GM19238 (cell line): ENCODE results near the gene MAS1L.
"Not testable (repeated sequence)": the region's sequence is repeated elsewhere in the genome, so short reads cannot be mapped to it uniquely, and the experiment has no call there.

Source experiments
- DNase-seq: peaks from one replicate; pipeline ENCODE4 v3.0.0; 2011; ENCODE audit warnings: low spot score; ENCODE audit not compliant: insufficient read length

Gene MAS1L

DNA sequence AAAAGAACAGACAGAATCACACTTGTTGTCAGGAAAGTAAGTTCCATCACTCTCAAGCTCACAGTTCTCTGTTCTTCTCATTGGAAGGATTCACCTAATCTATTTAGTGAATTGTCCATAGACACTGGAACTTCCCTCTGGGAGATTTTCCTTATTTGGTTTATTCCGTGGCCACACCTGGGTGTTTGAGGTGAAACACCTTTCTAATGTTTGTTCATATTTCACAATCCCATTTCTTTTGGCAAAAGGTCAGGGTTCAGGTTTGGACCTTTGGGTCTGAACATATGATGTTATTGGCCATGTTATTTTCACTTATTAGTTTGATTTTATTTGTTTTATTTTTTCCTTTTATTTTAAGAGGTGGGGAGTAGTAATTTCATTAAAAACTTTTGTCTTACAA, 4.0 kb downstream of the MAS1L start:
- no peak for DNase-seq

DNA sequence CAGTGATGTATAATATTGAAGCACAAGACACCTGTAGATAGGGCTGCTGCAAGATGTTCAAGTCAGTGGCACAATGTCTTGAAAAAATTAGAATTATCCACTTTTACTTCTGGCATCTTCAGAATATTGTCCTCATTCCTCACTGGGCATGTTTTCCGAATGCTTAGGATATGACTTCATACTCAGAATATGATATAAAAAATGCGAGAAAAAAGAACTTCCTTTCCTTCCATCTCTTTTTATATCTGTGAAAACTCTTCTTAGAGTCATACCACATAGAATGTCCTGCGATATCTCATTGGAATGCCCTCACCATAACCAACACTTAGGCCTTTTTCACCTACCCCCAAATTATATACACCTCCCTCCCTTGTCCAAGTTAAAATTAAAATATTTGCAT, 4.6 kb downstream of the MAS1L start:
- no peak for DNase-seq

DNA sequence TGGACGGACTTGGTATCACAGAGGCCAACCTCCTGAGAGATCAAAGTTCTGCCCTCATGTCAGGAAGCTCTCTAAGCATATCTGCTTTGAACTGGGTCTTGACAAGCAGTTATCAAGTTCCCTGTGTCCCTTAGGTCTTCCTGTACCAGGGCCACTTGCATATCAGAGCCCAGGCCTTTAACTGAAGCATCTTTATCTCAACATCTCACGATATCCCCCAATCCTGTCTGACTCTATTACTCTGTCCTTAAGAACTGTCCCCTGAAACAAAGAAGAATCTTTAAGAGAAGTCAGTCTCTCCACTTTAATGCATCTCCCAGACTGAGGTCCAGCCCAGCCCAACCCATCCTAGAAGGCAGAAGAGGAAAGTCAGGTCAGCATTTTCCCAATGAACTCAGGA, 8.2 kb downstream of the MAS1L start:
- no peak for DNase-seq

DNA sequence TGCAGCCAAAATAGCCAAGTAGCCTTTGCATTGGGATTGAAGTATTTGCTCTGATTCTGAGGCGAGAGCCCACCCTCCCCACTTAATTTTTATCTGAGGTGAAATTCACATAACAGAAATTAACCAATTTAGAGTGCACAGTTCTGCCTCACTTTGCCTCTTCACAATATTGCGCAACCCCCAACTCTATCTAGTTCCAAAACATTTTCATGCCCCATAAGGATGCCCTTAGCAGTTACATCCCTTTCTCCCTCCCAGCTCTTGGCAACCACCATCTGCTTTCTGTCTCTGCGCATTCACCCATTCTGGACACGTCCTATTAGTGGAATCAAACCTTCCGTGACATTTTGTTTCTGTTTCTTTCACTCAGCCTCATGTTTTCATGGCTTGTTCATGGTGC, 9.0 kb downstream of the MAS1L start:
- no peak for DNase-seq

DNA sequence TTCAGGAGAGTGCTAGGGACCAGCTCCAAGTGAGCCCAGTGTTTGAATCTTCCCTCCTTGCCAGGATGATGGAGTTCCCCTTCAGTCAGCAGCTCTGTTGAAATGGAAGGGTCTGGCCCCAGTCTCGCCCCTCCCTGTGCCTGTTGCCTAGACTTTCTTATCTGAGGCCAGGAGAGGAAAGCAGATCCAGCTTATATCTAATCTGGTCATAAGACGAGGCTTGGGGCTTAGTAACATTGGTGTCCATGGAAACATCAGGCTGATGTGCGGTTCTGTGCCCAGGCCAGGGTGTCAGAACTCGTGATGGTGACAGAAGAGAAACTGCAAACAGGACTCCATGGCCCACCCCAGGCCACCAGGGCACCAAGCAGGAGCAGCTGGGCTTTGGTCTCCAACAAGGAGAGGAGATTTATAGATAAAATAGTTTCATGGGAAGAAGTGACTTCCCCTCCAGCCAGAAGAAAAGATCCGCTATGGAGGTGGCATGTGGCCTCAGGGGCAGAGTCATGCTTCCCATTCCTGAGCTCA, 9.8 kb downstream of the MAS1L start:
- no peak for DNase-seq

DNA sequence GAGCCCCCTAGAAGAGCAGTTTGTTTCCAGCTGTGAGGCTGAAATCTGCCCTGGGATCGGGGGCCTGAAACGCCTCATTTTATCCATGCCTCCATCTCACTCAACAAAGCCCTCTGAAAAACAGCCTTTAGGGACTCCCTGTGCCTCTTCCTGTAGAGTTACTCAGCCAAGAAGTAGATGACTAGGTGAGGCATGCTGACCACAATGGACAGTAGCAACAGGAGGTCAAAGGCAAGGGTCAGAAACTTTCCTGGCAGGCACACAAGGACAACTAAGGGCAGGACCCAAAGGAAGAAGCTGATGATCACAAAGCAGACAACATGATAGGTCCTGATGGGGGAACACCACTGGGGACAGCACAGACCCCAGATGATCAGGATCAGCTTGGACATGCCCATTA, 12.8 kb downstream of the MAS1L start:
- DNase-seq = no peak

DNA sequence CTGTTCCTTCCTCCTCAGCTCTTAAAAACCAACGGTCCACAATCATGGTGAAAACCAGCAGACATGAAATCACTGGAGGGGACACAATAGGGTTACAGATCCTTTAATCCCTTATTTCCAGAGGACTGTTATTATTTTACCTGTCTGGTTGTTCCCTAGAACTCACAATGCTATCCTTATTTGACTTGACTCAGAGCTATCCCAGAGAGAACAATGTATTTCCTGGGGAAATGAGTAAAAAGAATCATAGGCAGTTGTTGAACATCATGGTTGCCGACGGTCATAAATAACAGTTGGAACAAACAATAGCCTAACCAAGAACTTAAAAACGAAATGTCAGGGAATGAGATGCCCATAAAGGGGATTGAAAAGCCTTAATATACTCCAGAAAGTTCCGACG, 21.5 kb downstream of the MAS1L start:
- DNase-seq = no peak

DNA sequence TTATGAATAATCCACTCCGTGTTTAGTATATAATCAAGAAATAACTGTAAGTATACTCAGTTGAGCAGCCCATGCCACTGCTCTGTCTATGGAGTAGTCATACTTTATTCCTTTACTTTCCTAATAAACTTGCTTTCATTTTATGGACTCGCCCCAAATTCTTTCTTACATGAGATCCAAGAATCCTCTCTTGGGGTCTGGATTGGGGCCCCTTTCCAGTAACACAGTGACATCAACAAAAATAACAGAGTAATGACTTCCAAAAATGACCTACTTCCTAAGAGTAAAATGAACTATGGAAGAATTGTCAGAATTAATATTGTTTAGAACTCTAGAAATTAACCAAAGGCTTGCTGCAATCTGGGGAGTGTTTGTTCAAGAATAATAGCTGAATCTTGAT, 22.0 kb downstream of the MAS1L start:
- DNase-seq = no peak

DNA sequence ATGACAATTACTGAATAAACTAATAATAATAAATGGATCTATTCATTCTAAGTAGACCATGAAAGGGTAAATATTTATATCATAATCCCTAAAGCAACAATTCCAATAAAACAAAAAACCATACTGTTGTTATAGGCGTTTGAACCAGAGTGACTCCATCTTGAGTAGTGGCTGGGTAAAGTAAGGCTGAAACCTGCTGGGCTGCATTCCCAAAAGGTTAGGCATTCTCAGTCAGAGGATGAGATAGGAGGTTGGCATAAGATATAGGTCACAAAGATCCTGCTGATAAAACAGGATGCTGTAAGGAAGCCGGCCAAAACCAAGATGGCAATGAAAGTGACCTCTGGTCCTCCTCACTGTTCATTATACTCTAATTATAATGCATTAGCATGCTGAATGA, 22.5 kb downstream of the MAS1L start:
- DNase-seq = no peak

DNA sequence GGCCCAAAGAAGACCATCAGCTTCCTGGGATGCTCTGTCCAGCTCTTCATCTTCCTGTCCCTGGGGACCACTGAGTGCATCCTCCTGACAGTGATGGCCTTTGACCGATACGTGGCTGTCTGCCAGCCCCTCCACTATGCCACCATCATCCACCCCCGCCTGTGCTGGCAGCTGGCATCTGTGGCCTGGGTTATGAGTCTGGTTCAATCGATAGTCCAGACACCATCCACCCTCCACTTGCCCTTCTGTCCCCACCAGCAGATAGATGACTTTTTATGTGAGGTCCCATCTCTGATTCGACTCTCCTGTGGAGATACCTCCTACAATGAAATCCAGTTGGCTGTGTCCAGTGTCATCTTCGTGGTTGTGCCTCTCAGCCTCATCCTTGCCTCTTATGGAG, 25.7 kb downstream of the MAS1L start:
- no peak for DNase-seq

DNA sequence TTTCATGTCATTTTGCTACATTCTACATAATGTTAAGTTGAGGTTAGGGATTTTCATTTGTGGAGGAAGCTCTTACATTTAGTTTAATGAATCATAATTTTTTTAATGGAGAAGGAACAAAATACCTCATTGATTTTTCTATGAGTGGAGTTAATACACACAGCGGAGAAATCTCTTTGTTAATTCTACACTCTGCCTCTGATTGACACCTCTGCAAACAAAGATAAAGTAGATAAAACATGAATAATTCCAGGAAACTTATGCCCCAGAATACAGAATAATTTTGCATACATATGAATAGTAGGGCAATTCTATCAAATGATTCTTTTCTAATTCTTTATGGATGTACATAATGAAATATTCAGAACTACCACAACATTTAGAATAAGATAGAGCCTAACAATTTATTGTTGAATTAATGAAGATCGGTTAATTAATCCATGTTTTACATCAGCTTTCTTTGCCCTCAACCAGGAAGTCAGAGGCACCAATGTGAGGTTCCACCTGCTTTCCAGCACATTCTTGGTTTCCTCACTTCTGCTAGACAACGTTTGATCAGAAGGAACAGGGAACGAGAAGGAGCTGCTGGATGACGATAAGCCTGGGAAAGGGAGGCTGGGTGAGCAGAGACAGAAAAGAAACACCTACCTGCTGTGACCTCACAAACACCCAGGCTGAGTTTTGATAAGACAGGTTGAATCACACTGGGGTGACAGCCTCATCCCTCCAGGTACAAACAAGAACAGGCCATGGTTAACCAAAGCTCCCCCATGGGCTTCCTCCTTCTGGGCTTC, 26.5 kb downstream of the MAS1L start:
- DNase-seq = no peak

DNA sequence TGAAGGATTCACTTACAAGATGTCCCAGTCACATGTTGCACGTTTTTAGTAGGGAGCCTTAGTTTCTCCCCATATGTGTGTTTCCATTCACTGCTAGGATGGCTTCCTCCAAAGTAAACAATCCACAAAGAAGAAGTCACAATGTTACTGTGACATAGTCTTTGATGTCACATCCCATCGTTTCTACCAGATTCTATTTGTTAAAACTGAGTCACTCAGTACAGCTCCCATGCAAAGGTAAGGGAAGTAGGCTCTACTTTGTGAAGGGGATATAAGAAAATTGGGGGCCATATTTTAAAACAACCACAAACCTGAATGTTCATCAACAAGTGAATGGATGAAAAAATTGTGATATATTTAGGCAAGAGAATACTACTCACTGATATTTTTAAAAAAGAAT, 30.8 kb downstream of the MAS1L start, which contains the start of the genes OR11A1 and OR2H1:
OR11A1 (minus strand) TSS at position 101 of the 400 bp plus-strand sequence. CDS start 29,430 bp downstream, outside the sequence.
OR2H1 (plus strand) TSS at position 185 of the 400 bp plus-strand sequence. CDS start 4,615 bp downstream, outside the sequence.
- no peak for DNase-seq

DNA sequence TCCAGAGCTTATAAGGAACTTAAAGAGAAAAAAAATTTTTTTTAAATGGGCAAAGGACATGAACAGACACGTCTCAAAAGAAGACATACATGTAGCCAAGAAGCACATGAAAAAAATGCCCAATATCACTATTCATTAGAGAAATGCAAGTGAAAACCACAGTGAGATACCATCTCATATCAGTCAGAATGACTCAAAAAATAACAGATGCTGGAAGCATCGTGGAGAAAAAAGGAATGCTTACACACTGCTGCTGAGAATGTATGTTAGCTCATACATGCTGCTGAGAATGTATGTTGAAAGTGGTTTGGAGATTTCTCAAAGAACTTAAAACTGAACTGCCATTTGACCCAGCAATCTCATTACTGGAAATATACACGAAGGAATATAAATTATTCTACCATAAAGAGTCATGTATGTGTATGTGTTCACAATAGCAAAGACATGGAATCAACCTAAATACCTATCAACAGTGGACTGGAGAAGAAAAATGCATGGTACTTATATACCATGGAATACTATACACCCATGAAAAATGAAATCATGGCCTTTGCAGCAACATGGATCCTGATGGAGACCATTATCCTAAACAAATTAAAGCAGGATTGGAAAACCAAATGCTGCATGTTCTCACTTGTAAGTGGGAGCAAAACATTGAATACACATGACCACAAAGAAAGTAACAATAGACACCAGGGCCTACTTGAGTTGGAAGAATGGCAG, 36.1 kb downstream of the MAS1L start:
- no peak for DNase-seq

DNA sequence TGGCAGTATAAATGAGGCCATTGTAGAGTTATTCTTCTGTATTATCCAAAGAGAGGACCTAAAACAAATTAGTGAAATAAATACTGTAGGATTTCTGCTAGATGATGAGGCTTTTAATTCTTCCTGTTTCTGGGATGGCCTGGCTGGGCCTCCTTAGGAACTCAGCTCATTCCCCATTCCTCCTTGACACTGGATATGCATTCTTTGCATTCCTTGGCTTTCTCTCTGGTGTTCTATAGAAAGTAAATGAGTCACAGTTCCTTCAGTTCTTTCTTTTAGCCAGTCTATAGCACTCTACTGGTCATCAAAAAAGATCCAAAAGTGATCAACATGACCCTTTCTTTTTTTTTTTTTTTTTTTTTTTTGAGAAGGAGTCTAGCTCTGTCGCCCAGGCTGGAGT, 40.1 kb downstream of the MAS1L start:
- no peak for DNase-seq

DNA sequence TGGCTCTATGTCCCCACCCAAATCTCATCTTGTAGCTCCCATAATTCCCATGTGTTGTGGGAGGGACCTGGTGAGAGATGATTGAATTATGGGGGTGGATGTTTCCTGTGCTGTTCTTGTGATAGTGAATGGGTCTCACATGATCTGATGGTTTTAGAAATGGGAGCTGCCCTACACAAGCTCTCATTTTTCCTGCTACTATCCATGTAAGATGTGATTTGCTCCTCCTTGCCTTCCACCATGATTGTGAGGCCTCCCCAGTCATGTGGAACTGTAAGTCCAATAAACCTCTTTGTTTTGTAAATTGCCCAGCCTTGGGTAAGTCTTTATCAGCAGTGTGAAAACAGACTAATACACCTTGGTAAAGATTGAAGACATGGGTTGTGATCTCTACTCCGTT, 43.7 kb downstream of the MAS1L start:
- not testable (repeated sequence) for DNase-seq

DNA sequence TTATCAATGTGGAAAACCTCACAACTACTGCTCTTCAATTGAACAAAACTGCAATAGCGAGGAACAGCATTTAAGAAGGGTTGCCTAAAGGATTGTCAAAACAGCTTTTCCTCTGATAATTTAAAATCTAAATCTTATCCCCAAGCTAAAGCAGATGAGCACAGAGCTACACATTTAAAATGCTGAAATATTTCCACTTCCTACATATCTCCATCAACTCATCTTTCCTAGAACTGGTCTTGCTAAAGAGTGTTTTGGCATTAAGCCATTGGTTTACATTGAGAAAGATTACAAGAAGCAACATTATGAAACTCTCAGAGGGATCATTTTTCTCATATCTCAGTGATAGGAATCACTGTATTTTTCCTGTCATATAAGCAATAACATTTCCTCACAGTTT, 45.0 kb downstream of the MAS1L start:
- DNase-seq = no peak

DNA sequence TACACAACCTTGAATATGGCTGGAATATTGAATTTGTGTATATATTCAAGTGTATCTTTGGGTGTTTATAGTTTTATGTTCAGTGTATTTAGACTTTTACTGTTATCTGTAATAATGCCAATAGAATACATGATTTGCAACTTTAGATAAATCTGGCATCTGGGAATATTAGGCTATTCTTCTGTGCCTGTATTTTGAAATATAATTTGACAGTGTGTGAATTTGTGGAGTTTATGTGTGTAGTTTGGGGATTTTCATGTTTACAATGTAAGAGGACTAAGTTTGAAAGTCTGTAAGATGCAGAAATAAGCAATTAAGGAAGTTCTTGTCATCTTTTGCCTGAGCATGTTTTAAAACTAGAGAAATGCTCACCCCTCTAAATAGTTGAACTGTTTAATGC, 48.8 kb downstream of the MAS1L start, which contains the start of gene OR10C1:
OR10C1 (plus strand) TSS at position 301 of the 400 bp plus-strand sequence. CDS start 710 bp downstream, outside the sequence.
- DNase-seq = no peak

DNA sequence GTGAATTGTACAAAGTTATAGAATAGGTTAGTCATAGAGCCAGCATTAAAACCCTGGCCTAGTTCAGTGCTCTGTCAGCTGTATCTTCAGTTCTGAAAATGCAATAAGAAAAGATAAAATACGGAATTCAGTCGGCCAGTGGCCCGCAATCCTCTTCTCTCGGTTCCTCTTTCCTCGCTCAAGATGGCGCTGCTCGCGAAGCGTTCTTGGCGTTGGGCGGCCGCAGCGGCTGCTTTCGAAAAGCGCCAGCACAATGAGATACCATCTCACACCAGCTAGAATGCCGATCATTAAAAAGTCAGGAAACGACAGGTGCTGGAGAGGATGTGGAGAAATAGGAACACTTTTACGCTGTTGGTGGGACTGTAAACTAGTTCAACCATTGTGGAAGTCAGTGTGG, 51.0 kb downstream of the MAS1L start:
- not testable (repeated sequence) for DNase-seq
